ENCODE results near the gene NDUFB3.

The NDUFB3 gene

GRCh38 chr2:201130524-201131186, 58.9 kb downstream of the NDUFB3 start:
- no peak for DNase-seq

- DNase-seq = peak; percentile 32 to 35
Observed at GRCh38 chr2:201132518-201132917, 60.7 kb downstream of the NDUFB3 start.

Measured in AML-193 (cell line).